Thymus (tissue), 14 donors: ENCODE data around the gene SLC52A3. TPM values are rescaled to one million over a fixed set of nuclear protein-coding genes. Genes with fewer than 3 reads are reported as not detected.
"Not testable (repeated sequence)": the region's sequence is repeated elsewhere in the genome, so short reads cannot be mapped to it uniquely, and the experiment has no call there.

Experiments
- DNase-seq, 9 donors: peaks; one replicate each; pipeline ENCODE4 v3.0.0-alpha.2; 2013; ENCODE audit warnings: low spot score in 9 of 9, low read depth in 6 of 9, missing footprints in 1 of 9
- H3K27ac ChIP-seq, 2 donors: one replicate each; pipeline ENCODE4 v1.5.1; 2013; ENCODE audit warnings: control low read depth in 1 of 2, low read depth in 1 of 2, low read length in 1 of 2, mild to moderate bottlenecking in 1 of 2, moderate library complexity in 1 of 2
- H3K27me3 ChIP-seq, 2 donors: one replicate each; pipeline ENCODE4 v1.5.1; 2013; ENCODE audit warnings: low read length in 1 of 2; ENCODE audit not compliant: control insufficient read depth in 2 of 2, insufficient read depth in 1 of 2
- H3K36me3 ChIP-seq, 2 donors: one replicate each; pipeline ENCODE4 v1.5.1; 2013; ENCODE audit warnings: low read length in 1 of 2, mild to moderate bottlenecking in 1 of 2, moderate library complexity in 1 of 2; ENCODE audit not compliant: control insufficient read depth in 2 of 2, insufficient read depth in 2 of 2
- H3K4me1 ChIP-seq, 2 donors: one replicate each; pipeline ENCODE4 v1.5.1; 2013; ENCODE audit warnings: low read length in 2 of 2; ENCODE audit not compliant: control insufficient read depth in 2 of 2, insufficient read depth in 2 of 2
- H3K4me3 ChIP-seq, 2 donors: one replicate each; pipeline ENCODE4 v1.5.1; 2013; ENCODE audit warnings: low read length in 2 of 2, control low read depth in 1 of 2, mild to moderate bottlenecking in 1 of 2
- H3K9me3 ChIP-seq, 2 donors: one replicate each; pipeline ENCODE4 v1.5.1; 2013; ENCODE audit warnings: low read length in 1 of 2, mild to moderate bottlenecking in 1 of 2; ENCODE audit not compliant: control insufficient read depth in 2 of 2, insufficient read depth in 1 of 2
- WGBS: extraction: QIAGEN DNeasy Blood & Tissue Kit; methylation state at CpG from one replicate; pipeline ENCODE4 v1.1.7; 2013; 5-methylcytosine and 5-hydroxymethylcytosine counted together
- long read RNA-seq, 10 donors: transcript quantifications; one replicate each; lab custom pipeline, GENCODE V29; 2026
- polyA plus RNA-seq: library from polyadenylated mRNA; stranded (reverse); fragments of 200-250 nt; gene quantifications from one replicate; pipeline ENCODE4 v1.2.3, GENCODE V29; 2013
- total RNA-seq: library from RNA; stranded (reverse); fragments of 120-200 nt; gene quantifications from one replicate; pipeline ENCODE4 v1.2.4, GENCODE V29; 2013
- donor health status: healthy.

SLC52A3 gene
- 0.05 TPM for total RNA-seq
- 0.37 TPM for polyA plus RNA-seq
- long read RNA-seq, donor 1, result 0 reads
- long read RNA-seq, donor 2, result 0 reads
- long read RNA-seq, donor 3, result 0 reads
- long read RNA-seq, donor 4, result 0 reads
- long read RNA-seq, donor 5, result 0 reads
- long read RNA-seq, donor 6, result 0 reads
- long read RNA-seq, donor 7, result 0 reads
- long read RNA-seq, donor 8, result 0 reads
- long read RNA-seq, donor 9, result 0 reads
- long read RNA-seq, donor 10, result 0 reads

DNA sequence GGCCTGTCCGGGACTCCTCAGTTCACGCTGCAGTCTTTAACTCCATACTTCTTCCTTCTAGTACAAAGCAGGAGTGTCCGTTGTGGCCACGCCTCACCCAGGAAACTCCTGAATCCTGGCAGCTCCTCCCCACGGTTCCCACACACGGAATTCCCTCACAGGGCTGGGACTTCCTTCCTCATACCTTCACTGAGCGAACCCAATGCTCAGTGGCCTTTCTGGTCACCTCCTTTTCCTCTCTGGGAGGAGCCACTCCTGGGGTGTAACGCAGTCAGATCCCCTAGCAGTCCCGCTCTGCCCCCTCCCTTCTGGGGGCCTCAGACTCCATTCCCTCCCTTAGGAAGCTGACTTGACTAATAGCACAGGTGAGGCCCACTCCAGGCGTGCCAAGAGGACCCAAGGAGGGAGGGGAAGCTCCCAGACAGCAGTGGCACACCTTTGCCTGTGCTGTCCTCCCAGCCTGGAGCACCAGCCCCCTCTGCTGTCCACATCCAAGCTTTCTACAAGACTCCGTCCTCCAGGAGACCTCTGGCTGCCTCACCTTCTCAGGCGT is at the start of gene SLC52A3:
SLC52A3 (minus strand) TSS at position 75 of the 553 bp plus-strand sequence. CDS start 2,726 bp downstream, outside the sequence.
- H3K36me3 ChIP-seq, result no peaks in the 10 kb centered on the region
- 75% methylated on average over 12 of the region's 12 CpGs for WGBS
- no peaks in the 10 kb centered on the region for H3K4me1 ChIP-seq
- no peak for DNase-seq
- no peaks in the 10 kb centered on the region for H3K27me3 ChIP-seq
- H3K27ac ChIP-seq, result no peak within 1 kb of the TSS
- H3K4me3 ChIP-seq, result no peak within 1 kb of the TSS
- H3K9me3 ChIP-seq, result no peaks in the 10 kb centered on the region

DNA sequence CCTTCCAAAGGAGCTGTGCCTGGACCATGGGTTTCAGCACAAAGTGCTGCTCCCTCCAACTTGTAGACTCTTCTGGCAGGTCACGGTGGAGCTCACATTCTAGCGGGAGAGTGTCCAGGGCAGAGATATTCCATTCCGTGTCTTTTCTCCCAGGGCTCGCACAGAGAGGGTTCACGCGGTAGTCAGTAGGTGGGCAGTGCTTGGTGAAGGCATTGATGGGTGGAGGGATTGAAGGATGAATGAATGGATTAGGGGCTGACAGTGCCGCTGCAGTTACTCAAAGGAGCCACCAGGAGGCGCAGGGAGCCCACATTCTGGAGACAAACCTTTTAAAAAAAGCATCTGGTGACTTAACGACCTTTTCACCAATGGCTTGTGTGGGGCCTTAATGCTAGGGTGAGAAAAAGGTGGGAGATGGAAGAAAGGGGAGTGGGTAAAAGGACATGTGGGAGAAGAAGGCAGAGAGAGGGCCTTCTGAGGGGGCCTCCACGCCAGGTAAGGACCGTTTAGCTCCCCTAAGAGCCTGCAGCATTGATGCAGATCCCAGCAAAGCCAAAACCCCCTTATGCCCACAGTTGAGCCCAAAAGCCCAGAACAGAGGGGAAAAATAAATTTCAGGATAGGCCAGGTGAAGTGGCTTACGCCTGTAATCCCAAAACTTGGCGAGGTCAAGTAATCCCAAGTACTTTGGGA is 47.8 kb upstream of the SLC52A3 start:
- H3K9me3 ChIP-seq, result peaks cover 0 to 2% of the 10 kb centered on the region in 2 donors
- no peak overlapping the region for H3K4me3 ChIP-seq
- H3K36me3 ChIP-seq, result no peaks in the 10 kb centered on the region
- peak in 6 of 9 donors; percentile 37 to 74 (median 64) for DNase-seq
- H3K4me1 ChIP-seq, result no peaks in the 10 kb centered on the region
- H3K27me3 ChIP-seq, result peaks cover 0 to 2% of the 10 kb centered on the region in 2 donors
- H3K27ac ChIP-seq, result no peak overlapping the region
- WGBS, result 36% methylated on average over 13 of the region's 13 CpGs

DNA sequence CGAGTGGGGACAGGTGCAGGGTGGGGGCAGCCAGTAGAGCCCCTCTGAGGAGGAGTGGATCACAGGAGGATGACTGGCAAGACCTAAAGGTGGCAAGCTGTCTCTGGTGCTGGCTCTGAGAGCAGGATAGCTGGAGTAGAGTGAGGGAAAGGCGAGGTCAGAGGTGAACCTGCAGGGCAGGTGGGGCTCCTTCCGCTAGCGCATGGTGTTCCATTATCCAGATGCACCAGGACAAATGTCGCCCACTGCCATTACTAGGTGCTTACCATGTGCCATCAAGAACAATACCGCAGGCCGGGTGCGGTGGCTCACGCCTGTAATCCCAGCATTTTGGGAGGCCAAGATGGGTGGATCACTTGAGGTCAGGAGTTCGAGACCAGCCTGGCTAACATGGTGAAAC is 46.9 kb upstream of the SLC52A3 start:
- no peak for DNase-seq
- H3K27ac ChIP-seq, result no peak overlapping the region
- H3K4me3 ChIP-seq, result no peak overlapping the region
- H3K9me3 ChIP-seq, result peaks cover 0 to 2% of the 10 kb centered on the region in 2 donors
- 94% methylated on average over 10 of the region's 10 CpGs for WGBS
- no peaks in the 10 kb centered on the region for H3K4me1 ChIP-seq
- no peaks in the 10 kb centered on the region for H3K36me3 ChIP-seq
- peaks cover 0 to 2% of the 10 kb centered on the region in 2 donors for H3K27me3 ChIP-seq

DNA sequence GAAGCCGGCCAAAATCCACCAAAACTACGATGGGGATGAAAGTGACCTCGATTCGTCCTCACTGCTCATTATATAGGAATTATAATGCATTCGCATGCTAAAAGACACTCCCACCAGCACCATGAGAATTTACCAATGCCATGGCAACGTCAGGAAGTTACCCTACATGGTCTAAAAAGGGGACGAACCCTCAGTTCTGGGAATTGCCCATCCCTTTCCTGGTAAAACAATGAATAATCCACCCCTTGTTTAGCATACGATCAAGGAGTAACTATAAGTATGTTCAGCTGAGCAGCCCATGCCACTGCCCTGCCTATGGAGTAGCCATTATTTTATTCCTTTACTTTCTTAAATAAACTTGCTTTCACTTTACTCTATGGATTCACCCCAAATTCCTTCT is 45.1 kb upstream of the SLC52A3 start:
- Histone ChIP-seq H3K36me3 (no peaks in the 10 kb centered on the region), H3K4me1 (no peaks in the 10 kb centered on the region), H3K27ac (no peak overlapping the region), H3K4me3 (no peak overlapping the region), H3K27me3 (peaks cover 0 to 2% of the 10 kb centered on the region in 2 donors), H3K9me3 (no peaks in the 10 kb centered on the region)
- 83% methylated on average over 8 of the region's 8 CpGs for WGBS
- no peak for DNase-seq

DNA sequence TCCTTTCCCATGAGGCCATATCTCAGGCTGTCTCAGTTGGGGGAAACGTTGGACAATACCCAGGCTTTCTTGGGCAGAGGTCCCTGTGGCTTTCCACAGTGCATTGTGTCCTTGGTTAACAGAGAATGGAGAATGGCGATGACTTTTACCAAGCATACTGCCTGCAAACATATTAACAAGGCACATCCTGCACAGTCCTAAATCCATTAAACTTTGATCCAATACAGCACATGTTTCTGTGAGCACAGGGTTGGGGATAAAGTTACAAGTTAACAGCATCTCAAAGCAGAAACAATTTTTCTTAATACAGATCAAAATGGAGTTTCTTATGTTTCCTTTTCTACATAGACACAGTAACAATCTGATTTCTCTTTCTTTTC is 44.1 kb upstream of the SLC52A3 start:
- not testable (repeated sequence) for H3K4me3 ChIP-seq, H3K4me1 ChIP-seq, DNase-seq, H3K36me3 ChIP-seq, H3K9me3 ChIP-seq, H3K27ac ChIP-seq, H3K27me3 ChIP-seq
- WGBS, result 65% methylated on average over 2 of the region's 2 CpGs

DNA sequence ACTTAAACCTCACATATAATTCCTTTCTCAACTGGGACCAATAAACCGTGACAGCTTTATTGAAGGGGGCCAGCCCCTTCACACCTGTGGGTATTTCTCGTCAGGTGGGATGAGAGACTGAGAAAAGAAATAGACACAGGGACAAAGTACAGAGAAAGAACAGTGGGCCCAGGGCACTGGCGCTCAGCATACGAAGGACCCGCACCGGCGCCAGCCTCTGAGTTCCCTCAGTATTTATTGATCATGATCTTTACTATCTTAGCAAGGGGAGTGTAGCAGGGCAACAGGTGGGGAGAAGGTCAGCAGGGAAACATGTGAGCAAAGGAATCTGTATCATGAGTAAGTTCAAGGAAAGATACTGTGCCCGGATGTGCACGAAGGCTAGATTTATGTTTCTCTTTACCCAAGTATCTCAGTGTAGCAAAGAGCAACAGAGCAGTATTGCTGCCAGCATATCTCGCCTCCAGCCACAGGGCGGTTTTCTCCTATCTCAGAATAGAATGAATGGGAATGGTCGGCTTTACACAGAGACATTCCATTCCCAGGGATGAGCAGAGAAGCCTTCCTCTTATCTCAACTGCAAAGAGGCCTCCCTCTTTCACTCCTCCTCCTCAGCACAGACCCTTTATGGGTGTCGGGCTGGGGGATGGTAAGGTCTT is 43.6 kb upstream of the SLC52A3 start:
- H3K9me3 ChIP-seq, H3K36me3 ChIP-seq, H3K4me3 ChIP-seq, H3K4me1 ChIP-seq, H3K27ac ChIP-seq, H3K27me3 ChIP-seq, DNase-seq: not testable (repeated sequence)
- WGBS, result 92% methylated on average over 13 of the region's 13 CpGs

DNA sequence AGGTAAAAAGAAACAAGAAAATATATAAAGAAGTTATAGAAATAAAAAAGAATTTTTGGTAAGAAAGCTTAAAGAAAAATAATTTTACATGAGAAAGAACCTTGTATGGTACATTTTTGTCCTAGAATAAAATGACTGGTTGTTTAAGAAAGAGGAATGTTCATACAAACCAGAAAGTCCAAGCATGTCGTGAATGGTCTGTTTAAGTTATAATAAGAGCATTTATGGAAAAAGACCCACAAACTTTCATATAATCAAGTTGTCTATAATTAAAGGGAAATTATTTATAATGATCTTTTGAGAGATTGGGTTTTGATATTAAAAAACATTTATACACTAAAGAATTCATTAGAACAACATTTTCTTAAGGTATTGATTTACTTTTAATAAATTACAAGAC is 37.4 kb upstream of the SLC52A3 start:
- no peaks in the 10 kb centered on the region for H3K27me3 ChIP-seq
- H3K4me1 ChIP-seq, result no peaks in the 10 kb centered on the region
- no peak overlapping the region for H3K4me3 ChIP-seq
- no peak overlapping the region for H3K27ac ChIP-seq
- DNase-seq, result no peak
- no peaks in the 10 kb centered on the region for H3K36me3 ChIP-seq
- no peaks in the 10 kb centered on the region for H3K9me3 ChIP-seq
- WGBS, result 30% methylated on average over 1 of the region's 1 CpG

DNA sequence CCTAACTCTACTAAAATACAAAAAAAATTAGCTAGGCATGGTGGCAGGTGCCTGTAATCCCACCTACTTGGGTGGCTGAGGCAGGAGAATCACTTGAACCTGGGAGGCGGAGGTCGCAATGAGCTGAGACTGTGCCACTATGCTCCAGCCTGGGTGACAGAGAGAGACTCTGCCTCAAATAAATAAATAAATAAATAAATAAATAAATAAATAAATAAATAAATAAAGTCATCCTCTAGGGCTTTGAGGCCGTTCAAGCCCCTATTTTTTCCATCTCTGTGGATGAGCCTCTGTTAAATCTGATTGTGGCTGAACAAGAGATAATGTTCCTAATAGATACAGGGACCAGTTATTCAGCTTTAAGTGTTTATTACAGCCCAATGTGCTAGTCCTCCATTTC is 33.4 kb upstream of the SLC52A3 start:
- 90% methylated on average over 3 of the region's 3 CpGs for WGBS
- H3K36me3 ChIP-seq, result no peaks in the 10 kb centered on the region
- no peak overlapping the region for H3K4me3 ChIP-seq
- H3K27ac ChIP-seq, result no peak overlapping the region
- no peaks in the 10 kb centered on the region for H3K4me1 ChIP-seq
- DNase-seq, result no peak
- H3K27me3 ChIP-seq, result no peaks in the 10 kb centered on the region
- no peaks in the 10 kb centered on the region for H3K9me3 ChIP-seq

DNA sequence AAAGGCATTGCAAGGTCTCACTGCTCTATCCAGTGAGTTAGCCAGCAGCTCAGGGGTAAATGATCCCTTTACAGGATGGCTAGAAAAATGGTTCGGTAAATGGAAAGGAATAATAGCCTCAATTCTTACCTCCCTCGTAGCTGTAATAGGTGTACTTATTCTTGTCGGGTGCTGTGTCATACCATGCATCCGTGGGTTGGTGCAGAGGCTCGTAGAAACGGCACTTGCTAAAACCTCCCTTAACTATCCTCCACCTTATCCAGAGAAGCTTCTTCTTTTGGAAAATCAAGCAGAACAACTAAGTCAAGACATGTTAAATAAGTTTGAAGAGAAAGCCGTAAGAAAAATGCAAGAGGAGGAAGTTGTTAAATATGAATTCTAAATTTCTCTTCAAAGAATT is 31.7 kb upstream of the SLC52A3 start:
- WGBS, result 94% methylated on average over 7 of the region's 7 CpGs
- not testable (repeated sequence) for H3K9me3 ChIP-seq, DNase-seq, H3K4me1 ChIP-seq, H3K36me3 ChIP-seq, H3K27ac ChIP-seq, H3K27me3 ChIP-seq, H3K4me3 ChIP-seq
